SK-N-SH (cell line): ENCODE data around the gene EXOC4. TPM values are rescaled to one million over a fixed set of nuclear protein-coding genes. Genes with fewer than 3 reads are reported as not detected.
"Not testable (repeated sequence)": the region's sequence is repeated elsewhere in the genome, so short reads cannot be mapped to it uniquely, and the experiment has no call there.

Experiments used
- CTCF ChIA-PET: fragments of 300-600, 350-600 bp; formaldehyde crosslinking; extraction: SDS; loops from one replicate; lab custom pipeline; 2021; lab: Yijun Ruan, JAX
- POLR2A ChIA-PET: fragments of 350-600 bp; sonication (Branson Sonifier 250); formaldehyde crosslinking; extraction: SDS; loops from one replicate; lab custom pipeline; 2020; ENCODE audit warnings: antibody characterized with exemption, inconsistent platforms; lab: Yijun Ruan, JAX
- DNase-seq: peaks from one replicate; pipeline ENCODE4 v3.0.0; 2012
- H2AFZ ChIP-seq: fragments of 200-600 bp; sonication (generic); 2 replicates; pipeline ENCODE4 v1.8.1; 2016; ENCODE audit warnings: antibody characterized with exemption, mild to moderate bottlenecking, low read depth
- H3F3A ChIP-seq: fragments of 200-600 bp; sonication (generic); replicated peaks from 2 replicates; pipeline ENCODE3; 2016; ENCODE audit warnings: antibody characterized with exemption, mild to moderate bottlenecking; ENCODE audit not compliant: insufficient read depth
- H3K27ac ChIP-seq, 2 experiments: fragments of 200-500 bp in 1 of 2; fragments of 200-600 bp in 1 of 2; sonication (Bioruptor generic) in 1 of 2; sonication (generic), shearing (Covaris generic) in 1 of 2; 2 replicates each; pipeline versions ENCODE4 v1.5.1 to v1.6.1; 2014 to 2016; ENCODE audit warnings: low read depth in 2 of 2, inconsistent platforms in 1 of 2, low read length in 1 of 2, mild to moderate bottlenecking in 1 of 2, mixed read lengths in 1 of 2
- H3K27me3 ChIP-seq: fragments of 200-600 bp; sonication (generic), shearing (Covaris generic); 2 replicates; pipeline ENCODE4 v1.6.1; 2016; ENCODE audit warnings: mixed run types; ENCODE audit not compliant: insufficient read depth
- H3K36me3 ChIP-seq, 2 experiments: fragments of 200-500 bp in 1 of 2; fragments of 200-600 bp in 1 of 2; sonication (Bioruptor generic) in 1 of 2; sonication (generic) in 1 of 2; replicated peaks in 1 of 2; 2 replicates each; pipeline versions ENCODE3 to v1.5.1; 2014 to 2016; ENCODE audit warnings: low read length in 1 of 2, mild to moderate bottlenecking in 1 of 2; ENCODE audit not compliant: insufficient read depth in 2 of 2, control insufficient read depth in 1 of 2
- H3K4me1 ChIP-seq, 2 experiments: fragments of 200-500 bp in 1 of 2; fragments of 200-600 bp in 1 of 2; sonication (Bioruptor generic) in 1 of 2; sonication (generic), shearing (Covaris generic) in 1 of 2; 2 replicates each; pipeline versions ENCODE4 v1.5.1 to v1.6.1; 2014 to 2016; ENCODE audit warnings: low read depth in 1 of 2, low read length in 1 of 2, mixed run types in 1 of 2; ENCODE audit not compliant: insufficient read depth in 2 of 2, control insufficient read depth in 1 of 2
- H3K4me2 ChIP-seq: fragments of 200-600 bp; sonication (generic), shearing (Covaris generic); 2 replicates; pipeline ENCODE4 v1.6.1; 2017; ENCODE audit warnings: mixed run types
- H3K4me3 ChIP-seq, 2 experiments: fragments of 200-500 bp in 1 of 2; fragments of 200-600 bp in 1 of 2; sonication (Bioruptor generic) in 1 of 2; sonication (generic), shearing (Covaris generic) in 1 of 2; 2 replicates each; pipeline versions ENCODE4 v1.5.1 to v1.8.1; 2014 to 2016; ENCODE audit warnings: low read depth in 2 of 2, inconsistent platforms in 1 of 2, low read length in 1 of 2, mild to moderate bottlenecking in 1 of 2, mixed read lengths in 1 of 2, moderate library complexity in 1 of 2
- H3K79me2 ChIP-seq: fragments of 200-600 bp; sonication (generic); 2 replicates; pipeline ENCODE4 v1.8.1; 2017; ENCODE audit warnings: mild to moderate bottlenecking; ENCODE audit not compliant: insufficient read depth
- H3K9ac ChIP-seq: fragments of 200-600 bp; sonication (generic); 2 replicates; pipeline ENCODE4 v1.6.1; 2017; ENCODE audit warnings: mixed run types
- H3K9me2 ChIP-seq: fragments of 200-600 bp; sonication (generic); 2 replicates; pipeline ENCODE4 v1.6.1; 2017; ENCODE audit warnings: mixed run types
- H3K9me3 ChIP-seq: fragments of 200-600 bp; sonication (generic); 2 replicates; pipeline ENCODE4 v1.6.1; 2017; ENCODE audit warnings: mixed run types, mild to moderate bottlenecking, moderate library complexity
- H4K20me1 ChIP-seq: fragments of 200-600 bp; sonication (generic); 2 replicates; pipeline ENCODE4 v1.6.1; 2017; ENCODE audit warnings: mild to moderate bottlenecking, mixed run types; ENCODE audit not compliant: insufficient read depth
- CHD2 ChIP-seq: fragments of 150-350 bp; IDR thresholded peaks from 2 replicates; pipeline ENCODE4 v1.6.1; 2018; ENCODE audit warnings: low read length; ENCODE audit not compliant: partially characterized antibody
- FOSL2 ChIP-seq: IDR thresholded peaks from 2 replicates; pipeline ENCODE4 v1.4.0; 2012; ENCODE audit warnings: low read depth, mild to moderate bottlenecking, moderate library complexity, borderline replicate concordance
- FOXJ3 ChIP-seq: sonication (generic); formaldehyde crosslinking; IDR thresholded peaks from 2 replicates; pipeline ENCODE4 v1.5.1; 2020; ENCODE audit warnings: mild to moderate bottlenecking, missing genetic modification reagents
- GATA2 ChIP-seq: sonication (generic); formaldehyde crosslinking; IDR thresholded peaks from 2 replicates; pipeline ENCODE4 v1.5.0; 2020; ENCODE audit warnings: mild to moderate bottlenecking, missing genetic modification reagents
- NFIC ChIP-seq: IDR thresholded peaks from 2 replicates; pipeline ENCODE4 v1.4.0; 2012; ENCODE audit warnings: borderline replicate concordance
- POLR2AphosphoS5 ChIP-seq: IDR thresholded peaks from 2 replicates; pipeline ENCODE4 v1.6.1; 2012; ENCODE audit warnings: low read depth, low read length
- RAD21 ChIP-seq: IDR thresholded peaks from 2 replicates; pipeline ENCODE4 v1.6.1; 2012; ENCODE audit warnings: mild to moderate bottlenecking, low read length
- RFX5 ChIP-seq: IDR thresholded peaks from 2 replicates; pipeline ENCODE4 v1.6.1; 2012; ENCODE audit warnings: mild to moderate bottlenecking, improper control_type of control experiment, low read length
- SMC3 ChIP-seq: IDR thresholded peaks from 2 replicates; pipeline ENCODE4 v1.6.1; 2012; ENCODE audit warnings: low read depth, low read length, improper control_type of control experiment
- TCF12 ChIP-seq: IDR thresholded peaks from 2 replicates; pipeline ENCODE4 v1.4.0; 2012
- WGBS: methylation state at CpG from one replicate; pipeline ENCODE4 v1.1.6; 2017; ENCODE audit warnings: low lambda C conversion rate; 5-methylcytosine and 5-hydroxymethylcytosine counted together
- polyA plus RNA-seq, 3 experiments: library from polyadenylated mRNA; depleted of rRNA; stranded (reverse); fragments of >200 nt; gene quantifications; 2 replicates each; pipeline ENCODE4 v1.2.3, GENCODE V29; 2012
- TF ChIP-seq, protein P1 (sequence below): IDR thresholded peaks from 2 replicates; pipeline ENCODE4; 2012
- TF ChIP-seq, protein P2 (sequence below): IDR thresholded peaks from 2 replicates; pipeline ENCODE4 v1.6.1; 2012; ENCODE audit warnings: mild to moderate bottlenecking, low read depth, low read length, moderate library complexity

EXOC4 gene
- polyA plus RNA-seq, 1 of the 3 experiments (the other 2 are of a cell fraction) = 37.3 TPM

DNA sequence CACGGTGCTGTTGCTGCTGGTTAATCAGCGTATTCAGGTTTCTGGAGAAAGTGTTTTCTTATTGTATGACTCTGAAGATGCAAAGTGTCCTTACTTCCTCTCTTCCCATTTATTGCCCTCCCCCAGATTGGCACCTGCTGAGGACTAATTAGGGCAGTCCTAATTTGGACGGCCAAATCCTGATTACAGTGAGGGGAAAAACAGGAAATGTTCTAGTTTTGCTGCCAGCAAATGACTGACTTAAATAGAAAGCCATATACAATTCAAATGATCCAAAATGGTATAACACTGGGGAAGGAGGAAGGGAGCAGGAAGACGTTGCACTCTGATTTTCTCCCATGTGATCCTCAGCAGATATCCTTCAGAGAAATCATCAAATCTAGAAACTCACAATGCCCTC, 651.9 kb downstream of the EXOC4 start:
- no peak overlapping the region for H3K4me2 ChIP-seq
- no peak for TF ChIP-seq POLR2AphosphoS5
- no peak for TF ChIP-seq SMC3
- no peak for TF ChIP-seq CHD2
- TF ChIP-seq RFX5 = no peak
- H3K9ac ChIP-seq = no peak overlapping the region
- no peak overlapping the region for H3K4me3 ChIP-seq
- H2AFZ ChIP-seq = no peak overlapping the region
- H3K27me3 ChIP-seq = no peaks in the 10 kb centered on the region
- POLR2A ChIA-PET = no interaction called here
- H4K20me1 ChIP-seq = no peaks in the 10 kb centered on the region
- H3K9me3 ChIP-seq = no peaks in the 10 kb centered on the region
- no peak for DNase-seq
- H3F3A ChIP-seq = no peaks in the 10 kb centered on the region
- CTCF ChIA-PET = no interaction called here
- H3K27ac ChIP-seq = no peak overlapping the region
- H3K4me1 ChIP-seq = no peaks in the 10 kb centered on the region
- peaks cover 0 to 2% of the 10 kb centered on the region in 2 experiments for H3K36me3 ChIP-seq
- WGBS = 87% methylated on average over 4 of the region's 4 CpGs
- H3K79me2 ChIP-seq = no peaks in the 10 kb centered on the region
- no peaks in the 10 kb centered on the region for H3K9me2 ChIP-seq

DNA sequence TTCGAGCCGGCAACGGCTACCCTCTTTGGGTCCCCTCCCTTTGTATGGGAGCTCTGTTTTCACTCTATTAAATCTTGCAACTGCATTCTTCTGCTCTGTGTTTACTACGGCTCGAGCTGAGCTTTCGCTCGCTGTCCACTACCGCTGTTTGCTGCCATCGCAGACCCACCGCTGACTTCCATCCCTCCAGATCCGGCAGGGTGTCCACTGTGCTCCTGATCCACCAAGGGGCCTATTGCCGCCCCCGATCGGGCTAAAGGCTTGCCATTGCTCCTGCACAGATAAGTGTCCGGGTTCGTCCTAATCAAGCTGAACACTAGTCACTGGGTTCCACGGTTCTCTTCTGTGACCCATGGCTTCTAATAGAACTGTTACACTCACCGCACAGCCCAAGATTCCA, 653.7 kb downstream of the EXOC4 start:
- H3K79me2 ChIP-seq, H3K4me3 ChIP-seq, POLR2A ChIA-PET, H3K4me2 ChIP-seq, H3K9me2 ChIP-seq, H3K4me1 ChIP-seq, H3K9ac ChIP-seq, H3K36me3 ChIP-seq, H4K20me1 ChIP-seq, H3K9me3 ChIP-seq, H2AFZ ChIP-seq, DNase-seq, H3K27ac ChIP-seq, H3K27me3 ChIP-seq, H3F3A ChIP-seq: not testable (repeated sequence)
- CTCF ChIA-PET = interaction anchor here (0.6 kb wide), 1 partner anchor 36 kb away, joined by 3 read pairs; no protein-coding TSS in a partner anchor
- 98% methylated on average over 18 of the region's 18 CpGs for WGBS

DNA sequence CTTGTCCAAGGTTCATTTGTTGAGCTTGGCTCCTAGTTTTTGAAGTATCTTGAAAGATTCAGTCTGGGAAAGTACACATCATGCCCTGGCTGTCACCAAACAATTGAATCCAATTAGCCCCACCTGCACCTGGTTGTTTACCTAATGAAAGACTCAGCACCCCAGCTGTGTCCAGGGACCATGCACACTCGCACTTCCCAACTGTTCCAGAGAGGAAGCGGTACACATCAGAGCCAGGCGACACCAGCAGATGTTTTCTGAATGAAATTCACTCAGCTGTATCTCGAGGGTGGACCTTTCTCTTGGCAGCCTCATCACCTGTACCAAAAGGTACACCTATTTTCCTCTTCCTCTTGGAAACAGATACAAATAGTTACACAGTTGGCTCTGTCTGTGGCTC, 657.9 kb downstream of the EXOC4 start:
- CTCF ChIA-PET = interaction anchor here (1.0 to 1.6 kb wide), 4 partner anchors 17 to 73 kb away, joined by 3 to 6 read pairs (median 4); no protein-coding TSS in a partner anchor
- DNase-seq = no peak
- H3K27ac ChIP-seq = no peak overlapping the region
- WGBS = 95% methylated on average over 2 of the region's 4 CpGs
- no peaks in the 10 kb centered on the region for H3K79me2 ChIP-seq
- H4K20me1 ChIP-seq = 0 out of 2 replicates have a peak, but pooled peaks cover 4% of the 10 kb centered on the region
- H3K4me1 ChIP-seq = peaks cover 0 to 4% of the 10 kb centered on the region in 2 experiments; a peak in 1 of 4 replicates
- no peaks in the 10 kb centered on the region for H3K9me2 ChIP-seq
- no peak for TF ChIP-seq NFIC
- TF ChIP-seq, all 33 proteins: peak for 0
- H3K9ac ChIP-seq = no peak overlapping the region
- peaks cover 0 to 2% of the 10 kb centered on the region in 2 experiments for H3K36me3 ChIP-seq
- H3K4me3 ChIP-seq = no peak overlapping the region
- peaks cover 24% of the 10 kb centered on the region for H3F3A ChIP-seq
- H3K4me2 ChIP-seq = no peak overlapping the region
- H3K27me3 ChIP-seq = no peaks in the 10 kb centered on the region
- H2AFZ ChIP-seq = no peak overlapping the region
- POLR2A ChIA-PET = interaction anchor here (0.5 kb wide), 1 partner anchor 115 kb away, joined by 3 read pairs; no protein-coding TSS in a partner anchor
- no peaks in the 10 kb centered on the region for H3K9me3 ChIP-seq

DNA sequence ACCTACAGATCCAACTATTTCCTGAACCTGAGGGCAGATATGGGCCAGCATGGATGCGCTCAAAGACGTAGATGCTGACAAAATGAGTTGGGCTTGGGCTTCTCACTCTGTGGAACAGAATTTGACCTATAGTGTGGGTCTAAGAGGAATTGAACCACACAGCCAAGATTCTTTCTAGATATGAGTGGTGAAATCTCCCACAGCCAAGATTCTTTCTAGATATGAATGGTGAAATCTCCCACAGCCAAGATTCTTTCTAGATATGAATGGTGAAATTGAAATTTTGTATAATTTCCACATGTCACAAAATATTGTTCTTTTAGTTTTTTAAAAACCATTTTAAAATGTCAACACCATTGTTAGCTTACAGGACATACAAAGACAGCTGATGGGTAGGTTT, 658.8 kb downstream of the EXOC4 start:
- no peaks in the 10 kb centered on the region for H3K9me2 ChIP-seq
- H3K4me3 ChIP-seq = no peak overlapping the region
- no peaks in the 10 kb centered on the region for H3K9me3 ChIP-seq
- POLR2A ChIA-PET = no interaction called here
- no peaks in the 10 kb centered on the region for H3K79me2 ChIP-seq
- H3K9ac ChIP-seq = no peak overlapping the region
- peaks cover 0 to 4% of the 10 kb centered on the region in 2 experiments; a peak in 1 of 4 replicates for H3K4me1 ChIP-seq
- no peaks in the 10 kb centered on the region for H3K27me3 ChIP-seq
- H4K20me1 ChIP-seq = 0 out of 2 replicates have a peak, but pooled peaks cover 4% of the 10 kb centered on the region
- no peak for DNase-seq
- H3K4me2 ChIP-seq = no peak overlapping the region
- peaks cover 24% of the 10 kb centered on the region for H3F3A ChIP-seq
- CTCF ChIA-PET = interaction anchor here (1.3 to 1.4 kb wide), 2 partner anchors 51 to 72 kb away, joined by 3 to 6 read pairs; no protein-coding TSS in a partner anchor
- H2AFZ ChIP-seq = no peak overlapping the region
- H3K27ac ChIP-seq = no peak overlapping the region
- H3K36me3 ChIP-seq = peaks cover 0 to 4% of the 10 kb centered on the region in 2 experiments
- 98% methylated on average over 2 of the region's 2 CpGs for WGBS
- no peak for TF ChIP-seq TCF12
- no peak for TF ChIP-seq FOXJ3 (CRISPR knock-in tag)
- no peak for TF ChIP-seq RAD21
- TF ChIP-seq, protein P1, sequence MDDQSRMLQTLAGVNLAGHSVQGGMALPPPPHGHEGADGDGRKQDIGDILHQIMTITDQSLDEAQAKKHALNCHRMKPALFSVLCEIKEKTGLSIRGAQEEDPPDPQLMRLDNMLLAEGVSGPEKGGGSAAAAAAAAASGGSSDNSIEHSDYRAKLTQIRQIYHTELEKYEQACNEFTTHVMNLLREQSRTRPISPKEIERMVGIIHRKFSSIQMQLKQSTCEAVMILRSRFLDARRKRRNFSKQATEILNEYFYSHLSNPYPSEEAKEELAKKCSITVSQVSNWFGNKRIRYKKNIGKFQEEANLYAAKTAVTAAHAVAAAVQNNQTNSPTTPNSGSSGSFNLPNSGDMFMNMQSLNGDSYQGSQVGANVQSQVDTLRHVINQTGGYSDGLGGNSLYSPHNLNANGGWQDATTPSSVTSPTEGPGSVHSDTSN = no peak
- TF ChIP-seq, protein P2, sequence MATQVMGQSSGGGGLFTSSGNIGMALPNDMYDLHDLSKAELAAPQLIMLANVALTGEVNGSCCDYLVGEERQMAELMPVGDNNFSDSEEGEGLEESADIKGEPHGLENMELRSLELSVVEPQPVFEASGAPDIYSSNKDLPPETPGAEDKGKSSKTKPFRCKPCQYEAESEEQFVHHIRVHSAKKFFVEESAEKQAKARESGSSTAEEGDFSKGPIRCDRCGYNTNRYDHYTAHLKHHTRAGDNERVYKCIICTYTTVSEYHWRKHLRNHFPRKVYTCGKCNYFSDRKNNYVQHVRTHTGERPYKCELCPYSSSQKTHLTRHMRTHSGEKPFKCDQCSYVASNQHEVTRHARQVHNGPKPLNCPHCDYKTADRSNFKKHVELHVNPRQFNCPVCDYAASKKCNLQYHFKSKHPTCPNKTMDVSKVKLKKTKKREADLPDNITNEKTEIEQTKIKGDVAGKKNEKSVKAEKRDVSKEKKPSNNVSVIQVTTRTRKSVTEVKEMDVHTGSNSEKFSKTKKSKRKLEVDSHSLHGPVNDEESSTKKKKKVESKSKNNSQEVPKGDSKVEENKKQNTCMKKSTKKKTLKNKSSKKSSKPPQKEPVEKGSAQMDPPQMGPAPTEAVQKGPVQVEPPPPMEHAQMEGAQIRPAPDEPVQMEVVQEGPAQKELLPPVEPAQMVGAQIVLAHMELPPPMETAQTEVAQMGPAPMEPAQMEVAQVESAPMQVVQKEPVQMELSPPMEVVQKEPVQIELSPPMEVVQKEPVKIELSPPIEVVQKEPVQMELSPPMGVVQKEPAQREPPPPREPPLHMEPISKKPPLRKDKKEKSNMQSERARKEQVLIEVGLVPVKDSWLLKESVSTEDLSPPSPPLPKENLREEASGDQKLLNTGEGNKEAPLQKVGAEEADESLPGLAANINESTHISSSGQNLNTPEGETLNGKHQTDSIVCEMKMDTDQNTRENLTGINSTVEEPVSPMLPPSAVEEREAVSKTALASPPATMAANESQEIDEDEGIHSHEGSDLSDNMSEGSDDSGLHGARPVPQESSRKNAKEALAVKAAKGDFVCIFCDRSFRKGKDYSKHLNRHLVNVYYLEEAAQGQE = no peak
- no peak for TF ChIP-seq GATA2
- no peak for TF ChIP-seq CHD2
- no peak for TF ChIP-seq FOSL2
